Mesenchymal stem cell (in vitro differentiated cells and primary cell): ENCODE data around the gene SYTL2.

ENCODE experiments used
- DNase-seq: peaks from one replicate; pipeline ENCODE4 v3.0.0-alpha.2; 2013
- H2AFZ ChIP-seq: one replicate; pipeline ENCODE4 v1.6.1; 2013; ENCODE audit warnings: low read depth, mild to moderate bottlenecking, control low read depth, inconsistent platforms, low read length, moderate library complexity
- H2AK5ac ChIP-seq: 2 replicates; pipeline ENCODE4 v1.6.1; 2013; ENCODE audit warnings: low read length, moderate library complexity, mild to moderate bottlenecking, inconsistent platforms; ENCODE audit not compliant: severe bottlenecking
- H2BK120ac ChIP-seq: one replicate; pipeline ENCODE4 v1.6.1; 2013; ENCODE audit warnings: low read depth, mild to moderate bottlenecking, inconsistent platforms, low read length, moderate library complexity
- H2BK12ac ChIP-seq, 2 experiments: one replicate each; pipeline ENCODE4 v1.6.1; 2013; ENCODE audit warnings: inconsistent platforms in 2 of 2, low read length in 2 of 2, mild to moderate bottlenecking in 2 of 2, moderate library complexity in 2 of 2, control low read depth in 1 of 2
- H2BK15ac ChIP-seq: one replicate; pipeline ENCODE4 v1.6.1; 2013; ENCODE audit warnings: mild to moderate bottlenecking, low read depth, inconsistent platforms; ENCODE audit not compliant: poor library complexity, severe bottlenecking
- H2BK5ac ChIP-seq: 2 replicates; pipeline ENCODE4 v1.6.1; 2013; ENCODE audit warnings: low read depth, mild to moderate bottlenecking, low read length, control low read depth, inconsistent platforms; ENCODE audit not compliant: poor library complexity, severe bottlenecking
- H3K14ac ChIP-seq, 2 experiments: one replicate each; pipeline ENCODE4 v1.6.1; 2013; ENCODE audit warnings: inconsistent platforms in 2 of 2, low read length in 2 of 2, control low read depth in 1 of 2, mild to moderate bottlenecking in 1 of 2, moderate library complexity in 1 of 2
- H3K18ac ChIP-seq, 2 experiments: one replicate each; pipeline ENCODE4 v1.6.1; 2013; ENCODE audit warnings: inconsistent platforms in 2 of 2, low read length in 2 of 2, control low read depth in 1 of 2, low read depth in 1 of 2, mild to moderate bottlenecking in 1 of 2
- H3K23ac ChIP-seq, 2 experiments: one replicate each; pipeline ENCODE4 v1.6.1; 2013; ENCODE audit warnings: inconsistent platforms in 2 of 2, low read length in 2 of 2, mild to moderate bottlenecking in 2 of 2, moderate library complexity in 2 of 2, control low read depth in 1 of 2
- H3K27ac ChIP-seq: 2 replicates; pipeline ENCODE4 v1.5.1; 2013; ENCODE audit warnings: mild to moderate bottlenecking, moderate library complexity, low read length, control low read depth, inconsistent platforms; ENCODE audit not compliant: poor library complexity, severe bottlenecking
- H3K27me3 ChIP-seq, 2 experiments: 2 replicates each; pipeline versions ENCODE4 v1.6.1 to v1.7.0; 2013; ENCODE audit warnings: low read length in 2 of 2, mild to moderate bottlenecking in 2 of 2, moderate library complexity in 2 of 2, control low read depth in 1 of 2, inconsistent platforms in 1 of 2; ENCODE audit not compliant: control insufficient read depth in 1 of 2, insufficient read depth in 1 of 2
- H3K36me3 ChIP-seq, 2 experiments: 2 replicates each; pipeline versions ENCODE4 v1.6.1 to v1.7.0; 2013; ENCODE audit warnings: low read length in 2 of 2, control low read depth in 1 of 2, inconsistent platforms in 1 of 2, low read depth in 1 of 2, mild to moderate bottlenecking in 1 of 2; ENCODE audit not compliant: insufficient read depth in 2 of 2, control insufficient read depth in 1 of 2
- H3K4ac ChIP-seq, 2 experiments: one replicate each; pipeline ENCODE4 v1.6.1; 2013; ENCODE audit warnings: inconsistent platforms in 2 of 2, low read length in 2 of 2, mild to moderate bottlenecking in 2 of 2, moderate library complexity in 2 of 2, control low read depth in 1 of 2, low read depth in 1 of 2
- H3K4me1 ChIP-seq: 2 replicates; pipeline ENCODE4 v1.6.1; 2013; ENCODE audit warnings: low read depth, low read length, control low read depth; ENCODE audit not compliant: control insufficient read depth, insufficient read depth
- H3K4me2 ChIP-seq: 2 replicates; pipeline ENCODE4 v1.6.1; 2013; ENCODE audit warnings: low read length, mild to moderate bottlenecking, inconsistent platforms; ENCODE audit not compliant: poor library complexity, severe bottlenecking
- H3K4me3 ChIP-seq, 2 experiments: 2 replicates each; pipeline versions ENCODE4 v1.5.1 to v1.7.0; 2013; ENCODE audit warnings: low read length in 2 of 2, mild to moderate bottlenecking in 2 of 2, control low read depth in 1 of 2, low read depth in 1 of 2; ENCODE audit not compliant: insufficient read depth in 1 of 2
- H3K79me1 ChIP-seq: replicated peaks from 2 replicates; pipeline ENCODE4 v1.6.1; 2013; ENCODE audit warnings: mild to moderate bottlenecking, control low read depth, low read length, inconsistent platforms; ENCODE audit not compliant: poor library complexity, severe bottlenecking
- H3K9ac ChIP-seq: 2 replicates; pipeline ENCODE4 v1.7.0; 2013; ENCODE audit warnings: mild to moderate bottlenecking, low read length, moderate library complexity
- H3K9me3 ChIP-seq: 2 replicates; pipeline ENCODE4 v1.7.0; 2013; ENCODE audit warnings: mild to moderate bottlenecking, low read length; ENCODE audit not compliant: control insufficient read depth
- H4K8ac ChIP-seq: one replicate; pipeline ENCODE4 v1.6.1; 2013; ENCODE audit warnings: inconsistent platforms, mild to moderate bottlenecking, low read length, moderate library complexity
- H4K91ac ChIP-seq: one replicate; pipeline ENCODE4 v1.6.1; 2013; ENCODE audit warnings: mild to moderate bottlenecking, low read length, inconsistent platforms
- WGBS: methylation state at CpG from one replicate; pipeline ENCODE4 v1.1.7; 2013; ENCODE audit warnings: mixed read lengths; 5-methylcytosine and 5-hydroxymethylcytosine counted together

Gene SYTL2

DNA sequence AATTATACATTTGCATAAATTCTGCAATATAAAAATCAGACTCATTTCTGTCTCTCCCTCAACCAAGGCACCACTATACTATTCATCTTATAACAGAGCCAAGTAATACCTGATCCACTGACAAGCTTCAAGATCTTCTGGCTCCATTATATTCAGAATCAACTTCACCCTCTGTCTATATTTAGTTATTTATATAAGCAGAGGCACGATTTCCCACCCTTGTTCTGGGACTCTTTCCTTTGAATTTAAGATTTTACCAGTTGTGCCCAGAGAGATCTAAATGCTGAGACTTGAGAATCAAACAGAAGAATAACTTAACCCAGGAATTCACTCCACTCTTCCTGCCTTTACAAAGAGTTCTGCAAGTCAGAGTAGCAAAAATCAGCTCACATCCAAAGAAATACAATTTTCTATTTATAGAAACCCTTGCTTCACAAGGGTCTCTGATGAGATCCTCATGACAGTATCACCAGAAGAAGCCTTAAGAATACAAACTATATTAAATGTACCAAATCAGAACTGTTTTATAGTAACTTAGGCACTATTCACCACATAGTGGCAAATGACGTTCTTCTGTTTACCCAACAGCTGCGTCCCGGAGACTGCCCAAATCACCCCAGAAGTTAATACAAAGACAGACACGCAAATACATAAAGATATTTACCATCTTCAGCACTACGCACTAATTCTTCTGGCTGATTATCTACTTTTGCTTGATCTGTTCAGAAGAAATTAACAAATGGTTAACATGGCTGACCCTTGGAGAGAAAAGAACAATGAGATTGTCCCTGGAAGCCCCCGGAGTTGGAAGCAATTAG lies 92.6 kb downstream of the SYTL2 start:
- DNase-seq: no peak
- Histone ChIP-seq H2BK120ac (no peak overlapping the region), H2BK5ac (peak overlapping the region; percentile 88), H3K18ac (peak overlapping the region in 1 of 2 experiments; percentile 34), H2AFZ (peak overlapping the region; percentile 39), H3K27me3 (no peaks in the 10 kb centered on the region), H3K4me2 (peak overlapping the region; percentile 61), H2BK15ac (no peak overlapping the region), H3K79me1 (peaks cover 2% of the 10 kb centered on the region), H3K4me1 (peaks cover 3% of the 10 kb centered on the region), H2BK12ac (no peak overlapping the region), H3K4ac (no peak overlapping the region), H3K9me3 (no peaks in the 10 kb centered on the region), H3K4me3 (peak overlapping the region in 1 of 2 experiments; percentile 85), H3K14ac (no peak overlapping the region), H4K91ac (no peak overlapping the region), H3K9ac (peak overlapping the region; percentile 94), H3K36me3 (peaks cover 0 to 9% of the 10 kb centered on the region in 2 experiments), H3K27ac (peak overlapping the region; percentile 93), H4K8ac (no peak overlapping the region), H2AK5ac (peak overlapping the region; percentile 93), H3K23ac (no peak overlapping the region)
- WGBS: 78% methylated on average over 7 of the region's 7 CpGs

DNA sequence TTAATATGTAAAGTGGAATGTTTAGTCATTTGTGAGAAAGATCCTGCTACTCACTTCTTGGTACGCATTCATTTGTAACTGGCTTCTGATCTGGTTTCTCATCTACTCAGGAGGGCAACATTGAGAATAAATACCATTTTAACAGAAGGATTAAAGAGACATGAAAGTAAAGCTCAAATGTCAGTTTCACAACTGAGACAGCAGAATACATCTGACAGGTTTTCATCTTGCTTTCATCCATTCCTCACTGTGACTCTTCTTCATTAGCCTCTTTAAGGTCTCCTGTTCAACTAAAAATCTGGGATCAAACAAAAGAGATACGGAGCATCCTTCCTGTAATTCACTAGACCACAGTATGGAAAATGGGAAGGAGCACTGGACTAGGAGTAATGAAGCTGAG lies 93.5 kb downstream of the SYTL2 start:
- H3K14ac ChIP-seq: no peak overlapping the region
- no peak overlapping the region for H2BK5ac ChIP-seq
- peak overlapping the region in 1 of 2 experiments; percentile 85 for H3K4me3 ChIP-seq
- H3K36me3 ChIP-seq: peaks cover 0 to 12% of the 10 kb centered on the region in 2 experiments
- no peak overlapping the region for H2BK15ac ChIP-seq
- no peaks in the 10 kb centered on the region for H3K9me3 ChIP-seq
- DNase-seq: no peak
- no peak overlapping the region for H3K23ac ChIP-seq
- H3K4me1 ChIP-seq: peaks cover 6% of the 10 kb centered on the region
- H3K79me1 ChIP-seq: peaks cover 2% of the 10 kb centered on the region
- no peak overlapping the region for H3K27ac ChIP-seq
- no peak overlapping the region for H3K18ac ChIP-seq
- WGBS: 100% methylated on average over 1 of the region's 2 CpGs
- peak overlapping the region; percentile 94 for H3K9ac ChIP-seq
- no peak overlapping the region for H2BK120ac ChIP-seq
- H3K4me2 ChIP-seq: no peak overlapping the region
- no peak overlapping the region for H2AK5ac ChIP-seq
- no peak overlapping the region for H4K8ac ChIP-seq
- no peak overlapping the region for H2BK12ac ChIP-seq
- no peak overlapping the region for H4K91ac ChIP-seq
- no peaks in the 10 kb centered on the region for H3K27me3 ChIP-seq
- no peak overlapping the region for H3K4ac ChIP-seq
- H2AFZ ChIP-seq: no peak overlapping the region

DNA sequence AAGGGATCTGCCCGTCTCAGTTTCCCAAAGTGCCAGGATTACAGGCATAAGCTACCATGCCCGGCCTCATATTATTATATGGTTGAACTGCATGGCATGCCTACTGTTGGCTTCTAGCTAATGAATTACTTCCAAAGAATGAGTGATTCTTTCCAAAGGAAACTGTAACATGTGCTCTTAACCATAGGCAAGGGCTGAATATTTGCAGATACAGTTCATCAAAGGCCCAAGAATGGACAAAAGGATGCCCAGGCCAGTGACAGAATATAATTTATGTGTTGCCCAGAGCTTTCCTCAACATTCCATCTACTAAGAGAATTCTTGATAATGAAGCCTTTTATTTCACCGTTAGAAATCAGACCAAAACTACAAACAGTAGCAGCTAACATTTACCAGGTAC lies 98.0 kb downstream of the SYTL2 start:
- H3K36me3 ChIP-seq: peaks cover 0 to 12% of the 10 kb centered on the region in 2 experiments
- WGBS: 95% methylated on average over 3 of the region's 3 CpGs

DNA sequence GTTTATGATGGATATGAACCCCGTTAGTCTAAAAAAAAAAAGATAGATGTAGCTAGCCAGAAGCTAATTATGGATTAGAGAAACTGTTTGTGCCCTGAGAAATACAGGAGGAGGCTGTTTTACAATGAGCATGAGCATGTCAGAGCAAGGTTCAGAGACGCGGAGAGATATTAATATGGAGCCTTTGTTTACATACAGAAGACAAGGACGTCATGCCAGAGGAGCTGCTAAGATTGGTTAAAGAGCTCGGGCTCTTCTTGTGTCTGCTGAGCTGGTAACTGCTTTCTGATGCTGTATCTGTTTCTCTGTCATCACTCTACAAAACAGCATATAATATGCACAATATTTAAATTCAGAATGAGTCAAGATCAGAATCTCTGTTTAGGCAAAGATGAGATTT lies 100.0 kb downstream of the SYTL2 start:
- Histone ChIP-seq H2BK15ac (no peak overlapping the region), H3K9ac (no peak overlapping the region), H4K8ac (no peak overlapping the region), H3K4me1 (peaks cover 3% of the 10 kb centered on the region), H3K36me3 (peaks cover 3 to 19% of the 10 kb centered on the region in 2 experiments), H4K91ac (no peak overlapping the region), H3K14ac (no peak overlapping the region), H2BK120ac (no peak overlapping the region), H2BK12ac (no peak overlapping the region), H2BK5ac (no peak overlapping the region), H2AFZ (no peak overlapping the region), H3K4me2 (no peak overlapping the region), H2AK5ac (peak overlapping the region; percentile 49), H3K23ac (no peak overlapping the region), H3K18ac (no peak overlapping the region), H3K9me3 (no peaks in the 10 kb centered on the region), H3K27me3 (no peaks in the 10 kb centered on the region), H3K27ac (no peak overlapping the region), H3K4ac (no peak overlapping the region), H3K4me3 (no peak overlapping the region), H3K79me1 (peaks cover 6% of the 10 kb centered on the region)
- 71% methylated on average over 4 of the region's 5 CpGs for WGBS
- DNase-seq: no peak

More for the DNA sequence above, 98.0 kb downstream of the SYTL2 start:
- Histone ChIP-seq H3K14ac (no peak overlapping the region), H3K4me2 (no peak overlapping the region), H3K18ac (no peak overlapping the region), H2BK5ac (peak overlapping the region; percentile 68), H3K27ac (peak overlapping the region; percentile 69), H3K27me3 (no peaks in the 10 kb centered on the region), H3K4ac (no peak overlapping the region), H2BK12ac (no peak overlapping the region), H2AK5ac (no peak overlapping the region), H3K9me3 (no peaks in the 10 kb centered on the region), H2BK120ac (no peak overlapping the region), H2AFZ (no peak overlapping the region), H3K23ac (no peak overlapping the region), H3K9ac (no peak overlapping the region), H4K8ac (no peak overlapping the region), H3K79me1 (peaks cover 6% of the 10 kb centered on the region), H4K91ac (no peak overlapping the region), H3K4me1 (peaks cover 3% of the 10 kb centered on the region), H2BK15ac (no peak overlapping the region), H3K4me3 (no peak overlapping the region)
- no peak for DNase-seq
